Activated naive CD4-positive, alpha-beta T cell treated with anti-CD3 and anti-CD28 coated beads, Interleukin-2, amount 50 U/mL, for 16 hours (primary cell): ENCODE results near the gene PPP5C.
A peak's percentile ranks its signal among the peaks of the same experiment; 100 is the strongest.
"Not testable (repeated sequence)": the region's sequence is repeated elsewhere in the genome, so short reads cannot be mapped to it uniquely, and the experiment has no call there.

ENCODE experiments used
- DNase-seq: peaks from one replicate; pipeline ENCODE4 v3.0.0-alpha.2; 2020

The PPP5C gene, protein sequence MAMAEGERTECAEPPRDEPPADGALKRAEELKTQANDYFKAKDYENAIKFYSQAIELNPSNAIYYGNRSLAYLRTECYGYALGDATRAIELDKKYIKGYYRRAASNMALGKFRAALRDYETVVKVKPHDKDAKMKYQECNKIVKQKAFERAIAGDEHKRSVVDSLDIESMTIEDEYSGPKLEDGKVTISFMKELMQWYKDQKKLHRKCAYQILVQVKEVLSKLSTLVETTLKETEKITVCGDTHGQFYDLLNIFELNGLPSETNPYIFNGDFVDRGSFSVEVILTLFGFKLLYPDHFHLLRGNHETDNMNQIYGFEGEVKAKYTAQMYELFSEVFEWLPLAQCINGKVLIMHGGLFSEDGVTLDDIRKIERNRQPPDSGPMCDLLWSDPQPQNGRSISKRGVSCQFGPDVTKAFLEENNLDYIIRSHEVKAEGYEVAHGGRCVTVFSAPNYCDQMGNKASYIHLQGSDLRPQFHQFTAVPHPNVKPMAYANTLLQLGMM

DNA sequence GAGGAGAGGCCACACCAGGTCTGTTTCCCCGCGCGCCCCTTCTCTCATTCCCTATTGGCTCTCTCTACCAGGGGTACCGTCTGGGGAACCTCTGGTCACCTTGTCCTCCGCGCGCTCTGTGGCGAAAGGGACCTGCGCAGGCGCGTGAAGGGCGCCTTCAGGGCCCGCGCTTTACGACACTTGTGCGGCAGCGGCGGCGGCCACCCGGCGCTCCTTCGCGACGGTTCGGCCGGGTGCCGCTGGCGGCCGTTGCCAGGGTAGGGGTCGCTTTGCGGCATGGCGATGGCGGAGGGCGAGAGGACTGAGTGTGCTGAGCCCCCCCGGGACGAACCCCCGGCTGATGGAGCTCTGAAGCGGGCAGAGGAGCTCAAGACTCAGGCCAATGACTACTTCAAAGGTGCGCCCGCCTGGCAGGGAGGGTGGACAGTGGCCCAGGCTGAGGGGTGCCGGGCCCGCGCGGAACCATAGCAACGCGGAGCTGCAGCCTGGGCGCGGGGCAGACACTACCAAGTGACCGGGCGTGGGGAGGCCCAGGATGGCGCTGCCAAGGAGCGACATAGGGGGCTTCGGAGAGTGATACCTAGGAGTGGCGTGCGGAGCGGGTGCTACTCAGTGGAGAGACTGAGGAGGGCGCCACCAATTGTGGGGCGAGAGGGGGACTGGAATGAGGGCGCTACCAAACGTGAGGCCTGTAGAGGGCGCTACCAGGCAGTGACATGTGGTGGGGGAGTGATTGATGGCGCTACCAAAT lies at the start of gene PPP5C:
Gene PPP5C (plus strand): TSS at position 267 of the 751 bp plus-strand sequence. CDS start 10 bp downstream, at position 277.
- DNase-seq, result peak; percentile 91

DNA sequence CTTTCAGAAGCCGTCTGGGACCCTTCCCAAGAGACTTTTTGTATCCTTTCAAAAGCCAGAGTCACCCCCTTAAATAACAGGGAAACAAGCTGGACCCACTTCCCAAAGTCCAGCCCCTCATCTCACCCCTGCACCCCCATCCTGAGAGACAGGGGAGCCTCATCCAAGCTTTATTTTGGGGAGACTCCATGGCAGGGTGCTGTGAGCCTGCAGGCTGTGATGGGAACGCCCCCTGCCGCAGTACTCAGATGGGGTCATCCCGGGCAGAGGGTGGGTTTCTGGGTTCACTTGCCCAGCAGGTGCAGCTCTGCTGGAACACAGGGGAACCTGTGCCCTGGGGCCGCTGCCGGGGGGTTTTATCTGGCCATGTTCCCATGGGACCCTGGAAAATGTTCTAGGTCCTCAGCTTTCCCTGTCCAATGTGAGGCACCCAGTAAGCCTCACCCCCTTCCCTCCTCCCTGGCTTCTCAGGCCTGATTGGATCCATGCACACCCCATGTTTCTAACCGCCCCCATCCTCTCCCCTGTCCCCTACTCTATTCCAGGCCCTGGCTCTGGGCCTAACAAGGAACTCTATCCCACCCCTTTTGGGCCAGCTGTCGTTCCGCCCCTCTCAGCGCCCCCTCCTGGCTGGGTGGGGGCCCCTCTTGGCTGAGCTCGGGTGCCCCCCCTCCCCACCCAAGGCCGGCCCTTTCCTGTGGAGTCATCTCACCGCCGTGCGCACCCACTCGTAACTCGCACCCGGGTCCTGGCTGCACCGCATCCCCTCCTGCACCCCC lies 49.0 kb upstream of the PPP5C start:
- DNase-seq, result no peak

DNA sequence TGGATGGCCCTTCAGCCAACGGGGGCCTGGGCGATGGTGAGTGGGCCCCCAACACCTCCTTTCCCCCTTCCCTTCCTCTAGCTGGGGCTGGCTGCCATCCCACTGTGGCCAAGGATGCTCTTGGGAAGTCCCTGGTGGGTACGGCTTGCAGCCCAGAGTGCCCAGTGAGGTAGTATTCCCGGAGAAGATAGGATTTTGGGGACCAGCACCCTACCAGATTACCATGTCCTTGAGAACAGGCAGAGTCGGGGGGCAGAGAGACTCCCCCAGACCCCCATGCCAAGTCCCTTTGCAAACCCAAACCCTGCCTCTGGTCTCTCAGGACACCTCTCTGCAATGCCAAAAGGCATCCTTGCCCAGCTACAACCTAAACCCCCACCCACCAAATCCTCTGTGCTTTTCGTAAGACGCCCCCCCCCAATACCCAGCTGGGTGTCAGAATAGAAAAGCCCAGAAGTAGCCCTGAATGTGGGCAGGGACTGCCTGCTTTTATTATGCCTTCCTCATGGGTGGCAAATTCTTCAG lies 48.3 kb upstream of the PPP5C start:
- no peak for DNase-seq

DNA sequence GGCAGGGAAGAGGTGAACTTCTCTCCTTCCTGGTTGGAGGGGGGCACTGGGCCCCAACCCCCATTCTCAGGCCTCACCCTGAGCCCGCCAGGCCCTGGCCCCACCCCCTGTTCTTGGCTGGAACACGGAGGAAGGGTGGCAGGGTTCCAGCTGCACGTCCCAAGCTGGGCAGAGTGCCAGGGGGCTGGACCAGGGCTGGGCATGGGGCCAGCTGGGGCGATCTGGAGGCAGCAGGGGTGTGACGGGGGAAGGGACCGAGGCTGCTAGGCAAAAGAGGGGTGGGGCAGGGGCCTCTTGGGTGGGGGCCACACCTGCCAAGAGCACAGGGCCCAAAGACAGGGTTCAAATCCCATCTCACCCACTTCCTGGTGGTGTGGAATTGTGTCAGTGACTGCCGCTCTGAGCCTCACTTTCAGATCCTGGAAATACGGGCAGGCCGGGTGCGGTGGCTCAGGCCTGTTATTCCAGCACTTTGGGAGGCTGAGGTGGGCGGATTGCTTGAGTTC lies 47.8 kb upstream of the PPP5C start:
- DNase-seq, result no peak

DNA sequence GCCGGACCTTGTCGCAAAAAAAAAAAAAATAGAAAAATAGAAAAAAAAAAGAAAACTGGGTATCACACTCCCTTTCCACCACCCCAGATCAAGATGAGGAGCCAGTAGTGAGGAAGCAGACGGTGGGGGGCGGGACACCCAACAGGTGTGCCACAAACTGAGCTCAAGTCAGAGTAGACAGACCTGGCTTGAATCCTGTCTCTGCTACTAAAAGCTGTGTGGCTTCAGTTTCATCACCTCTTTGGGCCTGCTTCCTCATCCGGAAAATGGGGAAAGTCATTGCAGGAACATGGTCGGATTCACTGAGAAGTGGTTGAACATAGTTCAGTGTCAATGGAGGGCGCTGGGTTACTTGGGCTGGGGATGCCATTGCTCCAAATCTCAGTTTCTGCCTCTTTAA lies 47.2 kb upstream of the PPP5C start:
- DNase-seq, result no peak

DNA sequence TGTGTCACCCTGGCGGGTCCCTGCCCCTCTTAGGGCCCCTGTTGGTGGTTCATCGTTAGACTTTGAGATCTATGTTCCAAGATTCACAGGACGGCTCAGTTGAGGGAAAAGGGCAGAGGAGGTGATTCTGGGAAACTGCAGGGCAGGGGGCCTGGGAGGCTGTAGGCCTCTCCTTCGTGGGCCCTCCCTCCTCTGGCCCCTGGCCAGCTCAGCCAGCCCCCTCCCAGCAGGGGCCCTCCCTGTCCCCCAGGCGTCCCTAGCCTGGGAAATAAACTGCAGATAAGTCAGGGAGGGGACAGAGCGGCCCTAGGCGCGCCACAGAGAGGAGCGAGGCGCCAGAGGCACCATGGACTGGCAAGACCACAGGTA lies 43.6 kb upstream of the PPP5C start:
- no peak for DNase-seq

DNA sequence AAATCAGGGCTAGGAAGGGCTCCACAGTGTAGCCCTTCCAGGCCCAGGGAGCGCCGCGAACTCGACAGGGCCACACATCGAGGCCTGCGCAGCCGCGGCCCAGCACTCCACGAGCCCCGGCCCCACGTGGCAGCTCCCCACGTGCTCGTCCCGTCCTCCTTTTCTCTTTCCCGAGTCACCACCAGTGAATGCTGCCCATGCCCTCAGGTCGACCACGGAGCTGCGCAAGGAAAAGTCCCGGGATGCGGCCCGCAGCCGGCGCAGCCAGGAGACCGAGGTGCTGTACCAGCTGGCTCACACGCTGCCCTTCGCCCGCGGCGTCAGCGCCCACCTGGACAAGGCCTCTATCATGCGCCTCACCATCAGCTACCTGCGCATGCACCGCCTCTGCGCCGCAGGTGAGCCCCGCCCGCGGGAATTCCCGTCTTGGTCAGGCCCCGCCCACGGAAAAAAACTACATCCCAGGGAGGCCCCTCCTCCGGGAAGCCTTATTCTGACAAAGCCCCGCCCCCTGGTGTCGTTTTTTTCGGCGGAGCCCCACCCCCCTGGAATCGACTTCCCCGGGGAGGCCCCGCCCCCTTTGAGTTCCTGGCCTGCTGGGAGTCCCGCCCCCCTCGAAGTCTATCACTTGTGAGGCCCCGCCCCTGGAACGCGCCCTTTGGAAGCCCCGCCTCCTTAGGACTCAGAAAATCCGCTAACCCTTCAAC lies 43.0 kb upstream of the PPP5C start:
- no peak for DNase-seq

DNA sequence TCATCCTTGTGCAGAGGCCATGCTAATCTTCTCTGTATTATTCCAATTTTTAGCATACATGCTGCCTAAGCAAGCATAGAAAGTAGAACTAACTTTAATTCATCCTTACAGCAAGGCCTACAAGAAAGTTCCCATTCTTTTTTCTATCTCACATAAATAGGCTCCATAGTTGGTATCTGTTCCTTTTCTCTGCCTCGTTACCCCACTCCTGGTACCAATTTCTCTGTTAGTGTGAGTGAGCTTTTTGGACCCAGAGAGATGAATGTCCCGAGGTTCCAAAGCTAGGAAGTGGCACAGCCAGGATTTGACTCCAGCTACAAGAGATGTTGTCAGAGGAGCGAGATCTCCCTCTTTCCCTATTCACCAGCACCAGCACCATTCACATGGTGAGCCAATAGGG lies 40.4 kb upstream of the PPP5C start:
- DNase-seq, result no peak

DNA sequence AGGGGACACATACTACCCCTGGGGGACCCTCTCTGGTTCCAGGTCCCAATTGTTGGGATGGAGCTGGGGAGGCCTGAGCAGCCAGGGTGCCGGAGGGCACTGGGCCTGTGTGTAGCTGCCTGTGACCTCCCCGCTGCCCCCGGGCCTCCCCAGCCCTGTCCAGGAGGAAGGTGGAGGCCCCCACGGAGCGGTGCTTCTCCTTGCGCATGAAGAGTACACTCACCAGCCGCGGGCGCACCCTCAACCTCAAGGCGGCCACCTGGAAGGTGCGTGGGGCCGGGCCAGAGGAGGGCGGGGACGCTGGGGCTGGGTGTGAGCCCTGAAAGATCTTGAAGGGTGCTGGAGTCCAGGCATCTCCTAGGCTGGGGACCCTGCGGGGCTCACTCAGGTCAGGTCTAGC lies 38.4 kb upstream of the PPP5C start:
- DNase-seq, result no peak

DNA sequence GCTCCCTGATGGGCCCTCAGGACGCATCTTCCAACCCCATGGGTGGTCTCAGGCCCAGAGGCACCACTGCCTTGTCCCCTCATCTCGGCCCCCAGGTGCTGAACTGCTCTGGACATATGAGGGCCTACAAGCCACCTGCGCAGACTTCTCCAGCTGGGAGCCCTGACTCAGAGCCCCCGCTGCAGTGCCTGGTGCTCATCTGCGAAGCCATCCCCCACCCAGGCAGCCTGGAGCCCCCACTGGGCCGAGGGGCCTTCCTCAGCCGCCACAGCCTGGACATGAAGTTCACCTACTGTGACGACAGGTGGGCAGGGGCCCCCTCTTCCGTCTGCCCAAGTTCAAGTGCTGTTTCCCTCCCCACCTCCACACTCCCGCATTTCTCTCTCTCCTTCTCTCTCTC lies 37.8 kb upstream of the PPP5C start:
- no peak for DNase-seq

DNA sequence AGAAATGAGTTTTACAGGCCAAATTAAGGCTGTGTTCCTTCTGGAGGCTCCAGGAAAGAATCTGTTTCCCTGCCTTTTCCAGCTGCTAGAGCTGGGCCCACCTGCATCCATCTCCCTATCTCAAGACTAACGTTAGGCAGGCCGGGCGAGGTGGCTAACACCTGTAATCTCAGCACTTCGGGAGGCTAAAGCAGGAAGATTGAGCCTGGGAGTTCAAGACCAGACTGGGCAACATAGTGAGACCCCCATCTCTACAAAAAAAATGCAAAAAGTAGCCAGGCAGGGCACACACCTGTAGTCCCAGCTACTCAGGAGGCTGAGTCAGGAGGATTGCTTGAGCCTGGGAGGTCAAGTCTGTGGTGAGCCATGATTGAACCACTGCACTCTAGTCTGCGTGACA lies 35.4 kb upstream of the PPP5C start:
- no peak for DNase-seq

DNA sequence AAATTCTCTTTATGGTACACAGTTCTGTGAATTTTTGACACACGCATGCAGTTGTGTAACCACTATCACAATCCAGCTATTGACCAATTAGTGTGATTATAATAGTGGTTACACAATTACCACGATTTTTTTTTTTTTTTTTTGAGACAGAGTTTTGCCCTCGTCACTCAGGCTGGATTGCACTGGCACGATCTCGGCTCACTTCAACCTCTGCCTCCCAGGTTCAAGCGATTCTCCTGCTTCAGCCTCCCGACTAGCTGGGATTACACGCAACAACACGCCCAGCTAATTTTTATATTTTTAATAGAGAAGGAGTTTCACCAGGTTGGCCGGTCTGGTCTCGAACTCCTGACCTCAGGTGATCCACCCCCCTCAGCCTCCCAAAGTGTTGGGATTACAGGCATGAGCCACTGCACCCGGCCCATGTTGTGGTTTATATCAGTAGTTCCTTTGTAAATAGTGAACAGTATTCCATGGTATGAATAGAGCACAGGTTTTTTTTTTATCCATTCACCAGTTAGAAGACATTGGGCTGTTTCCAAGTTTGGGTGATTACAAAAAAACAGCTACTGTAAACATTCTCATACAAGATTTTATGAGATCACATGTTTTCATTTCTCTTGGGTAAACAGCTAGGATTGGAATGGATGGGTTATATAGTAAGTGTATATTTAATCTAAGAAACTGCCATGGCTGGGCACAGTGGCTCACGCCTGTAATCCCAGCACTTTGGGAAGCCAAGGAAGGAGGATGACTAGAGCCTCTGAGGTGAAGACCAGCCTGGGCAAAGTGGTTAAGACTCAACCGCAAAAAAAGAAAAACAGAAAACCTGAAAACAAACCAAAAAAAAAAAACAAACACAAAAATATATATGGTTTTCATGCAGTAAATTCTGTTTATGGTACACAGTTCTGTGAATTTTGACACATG lies 33.1 kb upstream of the PPP5C start:
- not testable (repeated sequence) for DNase-seq

DNA sequence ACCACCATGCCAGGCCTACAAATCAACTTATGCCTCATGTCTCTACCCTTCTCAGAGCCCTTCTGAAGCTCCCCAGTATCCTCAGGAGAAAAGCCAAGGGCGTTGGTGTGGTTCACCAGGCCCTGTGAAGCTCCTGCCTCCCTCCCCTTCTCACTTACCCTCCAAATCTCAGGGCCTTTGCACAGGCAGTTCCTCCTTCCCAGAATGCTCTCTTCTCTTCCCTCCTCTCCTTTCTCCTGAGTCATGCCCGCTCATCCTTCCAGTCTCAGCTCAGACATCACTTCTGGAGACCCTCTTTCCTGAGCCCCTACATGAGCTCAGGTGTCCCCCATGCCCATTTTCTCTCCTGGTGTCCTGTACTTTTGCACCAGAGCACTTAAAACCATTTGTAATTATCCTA lies 29.5 kb upstream of the PPP5C start:
- no peak for DNase-seq

DNA sequence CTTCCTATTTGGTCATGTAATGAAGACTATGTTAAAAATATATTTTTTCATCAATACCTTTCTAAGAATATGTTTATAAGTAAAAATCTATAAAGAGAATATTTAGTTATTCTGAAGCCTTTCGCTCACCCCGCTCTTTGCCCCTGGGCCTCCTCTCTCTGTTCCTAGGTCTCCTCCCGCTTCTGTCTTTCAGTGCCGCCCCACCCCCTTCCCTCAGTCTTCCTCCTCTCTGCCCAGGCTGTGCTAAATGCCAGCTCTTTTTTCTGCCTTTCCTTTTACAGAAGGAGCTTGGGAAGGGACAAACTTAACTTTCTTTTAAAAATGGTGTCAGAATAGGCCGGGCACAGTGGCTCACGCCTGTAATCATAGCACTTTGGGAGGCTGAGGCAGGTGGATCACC lies 27.3 kb upstream of the PPP5C start:
- DNase-seq, result no peak

DNA sequence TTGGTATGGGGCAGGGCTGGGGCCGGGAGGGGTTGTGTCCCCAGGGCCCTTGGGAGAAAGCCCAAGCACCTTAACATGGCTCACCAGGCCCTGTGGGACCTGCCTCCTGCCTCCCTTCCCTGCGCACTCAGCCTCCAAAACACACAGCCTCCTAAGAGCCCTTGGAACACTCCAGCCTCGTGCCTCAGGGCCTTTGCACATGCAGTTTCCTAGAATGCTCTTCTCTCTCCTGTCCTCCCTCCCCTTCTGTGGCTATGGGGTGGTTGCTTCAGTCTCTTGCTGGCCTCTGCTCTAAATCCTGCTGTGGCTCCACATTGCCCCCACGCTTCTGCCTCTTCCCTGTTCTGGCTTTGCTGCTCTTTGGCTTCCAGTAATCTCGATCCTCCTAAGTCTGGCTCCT lies 26.3 kb upstream of the PPP5C start:
- DNase-seq, result no peak

DNA sequence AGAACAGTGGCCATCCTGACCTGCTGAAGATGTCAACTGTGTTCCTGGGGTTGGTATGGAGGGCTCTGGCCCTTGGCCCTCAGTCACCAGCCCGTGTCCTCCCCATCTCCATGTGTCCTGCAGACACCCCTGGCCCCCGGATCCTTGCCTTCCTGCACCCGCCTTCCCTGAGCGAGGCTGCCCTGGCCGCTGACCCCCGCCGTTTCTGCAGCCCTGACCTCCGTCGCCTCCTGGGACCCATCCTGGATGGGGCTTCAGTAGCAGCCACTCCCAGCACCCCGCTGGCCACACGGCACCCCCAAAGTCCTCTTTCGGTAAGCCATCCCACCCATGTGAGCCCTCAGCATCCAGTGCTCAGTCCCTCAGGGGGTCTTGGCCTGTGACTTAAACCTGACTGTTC lies 25.2 kb upstream of the PPP5C start:
- no peak for DNase-seq

DNA sequence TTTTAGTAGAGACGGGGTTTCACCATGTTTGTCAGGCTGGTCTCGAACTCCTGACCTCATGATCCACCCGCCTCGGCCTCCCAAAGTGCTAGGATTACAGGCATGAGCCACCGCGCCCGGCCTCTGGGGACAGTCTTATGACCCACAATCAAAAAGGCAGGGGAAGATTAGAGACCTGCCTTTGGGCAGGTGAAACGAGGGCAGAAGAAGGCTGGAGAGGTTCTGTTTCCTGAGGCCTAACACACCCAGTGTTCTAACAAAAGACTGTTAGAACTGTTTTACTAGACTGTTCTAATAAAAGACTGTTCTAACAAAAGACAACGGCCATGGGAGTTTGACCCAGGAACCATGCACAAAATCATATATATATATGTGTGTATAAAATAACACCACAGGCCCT lies 23.7 kb upstream of the PPP5C start:
- DNase-seq, result not testable (repeated sequence)

DNA sequence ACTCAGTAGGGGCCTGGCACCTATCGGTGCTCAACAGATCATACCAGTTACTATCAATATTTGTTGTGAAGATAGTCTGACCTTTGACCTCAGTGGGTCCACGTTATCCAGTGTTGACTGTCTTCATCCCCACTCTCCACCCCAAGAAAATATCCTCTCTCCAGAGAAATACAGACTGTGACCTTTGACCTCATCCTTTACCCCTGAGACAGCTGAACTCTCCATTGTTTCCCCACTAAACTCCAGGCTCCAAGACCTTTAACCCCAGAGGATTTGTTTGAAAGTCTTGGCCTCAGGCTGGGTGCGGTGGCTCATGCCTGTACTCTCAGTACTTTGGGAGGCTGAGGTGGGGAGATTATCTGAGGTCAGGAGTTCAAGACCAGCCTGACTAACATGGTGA lies 22.6 kb upstream of the PPP5C start:
- no peak for DNase-seq

DNA sequence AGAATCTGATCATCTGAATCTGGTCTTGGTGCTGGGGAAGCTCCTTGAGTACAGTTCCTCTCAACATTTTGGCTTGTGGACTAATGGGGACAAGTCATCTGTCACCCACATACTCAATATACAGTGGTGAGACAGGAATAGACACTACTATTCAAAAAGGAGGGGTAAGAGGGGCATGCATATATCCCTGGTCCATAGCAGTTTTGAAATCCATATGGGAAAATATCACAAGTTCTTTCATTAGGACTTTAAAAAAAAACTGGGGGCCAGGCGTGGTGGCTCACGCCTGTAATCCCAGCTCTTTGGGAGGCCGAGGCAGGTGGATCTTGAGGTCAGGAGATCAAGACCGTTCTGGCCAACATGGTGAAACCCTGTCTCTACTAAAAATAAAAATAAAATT lies 20.3 kb upstream of the PPP5C start:
- no peak for DNase-seq

DNA sequence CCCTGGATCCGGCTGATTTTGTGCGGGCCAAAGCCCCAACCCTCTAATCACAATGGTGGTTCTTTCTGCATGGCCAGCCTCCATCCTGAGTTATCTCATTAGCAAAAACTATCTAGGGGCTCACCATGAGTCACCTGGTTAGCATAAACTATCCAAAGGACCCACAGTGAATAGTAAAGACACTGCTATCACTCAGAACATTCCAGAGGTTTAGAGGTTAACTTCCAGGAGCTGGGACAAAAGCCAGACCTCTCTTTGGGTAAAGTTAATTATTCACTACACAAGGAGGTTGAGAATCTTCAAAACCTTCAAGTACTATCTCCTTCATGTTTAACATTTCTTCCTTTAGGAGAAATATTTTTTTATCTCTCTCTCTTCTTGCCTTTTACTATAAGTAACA lies 18.8 kb upstream of the PPP5C start:
- no peak for DNase-seq

DNA sequence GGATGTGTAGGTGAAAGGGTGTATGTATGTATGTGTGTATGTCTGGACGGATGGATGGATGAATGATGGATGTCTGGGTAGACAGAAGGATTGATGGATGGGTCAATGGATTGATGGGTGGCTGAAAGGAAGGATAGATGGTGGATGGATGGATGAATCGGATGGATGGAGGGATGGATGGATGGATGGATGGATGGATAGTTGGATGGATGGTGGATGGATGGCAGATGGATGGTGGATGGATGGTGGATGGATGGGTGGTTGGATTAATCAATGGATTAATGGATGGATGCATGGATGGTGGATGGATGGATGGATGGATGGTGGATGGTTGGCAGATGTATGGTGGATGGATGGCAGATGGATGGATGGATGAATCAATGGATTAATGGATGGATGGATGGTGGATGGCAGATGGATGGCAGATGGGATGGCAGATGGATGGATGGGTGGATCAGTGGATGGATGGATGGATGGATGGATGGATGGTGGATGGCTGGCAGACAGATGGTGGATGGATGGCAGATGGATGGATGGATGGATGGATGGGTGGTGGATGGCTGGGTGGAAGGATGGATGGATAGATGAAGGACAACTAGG lies 16.5 kb upstream of the PPP5C start:
- no peak for DNase-seq
